WTC11 (cell line): ENCODE measurements around the gene QDPR. TPM values are rescaled to one million over a fixed set of nuclear protein-coding genes. Genes with fewer than 3 reads are reported as not detected.

ENCODE experiments used
- ATAC-seq: fragments of 200-7000 bp; cut with Tn5 transposase; 2 replicates; pipeline ENCODE4 v1.10.0; 2021; ENCODE audit warnings: mild to moderate bottlenecking, moderate library complexity
- CTCF ChIA-PET: fragments of 300-600 bp; sonication (Branson Sonifier 250); formaldehyde crosslinking; loops from one replicate; lab custom pipeline; 2021; ENCODE audit warnings: antibody characterized with exemption; lab: Charles Lee
- POLR2A ChIA-PET: fragments of 350-600 bp; sonication (Branson Sonifier 250); formaldehyde crosslinking; loops from one replicate; lab custom pipeline; 2021; ENCODE audit warnings: antibody characterized with exemption; lab: Charles Lee
- DNase-seq: peaks from one replicate; pipeline ENCODE4 v3.0.0; 2021; ENCODE audit warnings: low spot score
- H3K27ac Mint-ChIP-seq: 2 replicates; pipeline ENCODE4 v1.8.0; 2021; ENCODE audit warnings: mixed read lengths
- H3K27me3 Mint-ChIP-seq: 2 replicates; pipeline ENCODE4 v1.8.0; 2021; ENCODE audit warnings: low read depth, mild to moderate bottlenecking, moderate library complexity, mixed read lengths
- H3K36me3 Mint-ChIP-seq: 2 replicates; pipeline ENCODE4 v1.8.0; 2021; ENCODE audit warnings: mixed read lengths
- H3K4me1 Mint-ChIP-seq: 2 replicates; pipeline ENCODE4 v1.8.0; 2022; ENCODE audit warnings: mixed read lengths
- H3K4me3 Mint-ChIP-seq: 2 replicates; pipeline ENCODE4 v1.8.0; 2021; ENCODE audit warnings: mild to moderate bottlenecking, moderate library complexity, mixed read lengths
- H3K9me3 Mint-ChIP-seq: 2 replicates; pipeline ENCODE4 v1.8.0; 2021; ENCODE audit warnings: mixed read lengths
- CDX4 ChIP-seq: fragments of 250-450 bp; sonication (Bioruptor Pico); IDR thresholded peaks from 2 replicates; pipeline ENCODE4 v1.9.0; 2021; ENCODE audit warnings: moderate library complexity, mild to moderate bottlenecking, inconsistent platforms, borderline replicate concordance
- E2F1 ChIP-seq: sonication (generic); formaldehyde crosslinking; IDR thresholded peaks from 2 replicates; pipeline ENCODE4 v1.8.0; 2022; ENCODE audit warnings: mild to moderate bottlenecking, missing genetic modification reagents
- ESRRA ChIP-seq: sonication (generic); formaldehyde crosslinking; IDR thresholded peaks from 2 replicates; pipeline ENCODE4 v1.8.1; 2022; ENCODE audit warnings: mild to moderate bottlenecking, missing genetic modification reagents, borderline replicate concordance
- FOXJ3 ChIP-seq: sonication (generic); formaldehyde crosslinking; IDR thresholded peaks from 2 replicates; pipeline ENCODE4 v1.9.0; 2021; ENCODE audit warnings: missing genetic modification reagents, mild to moderate bottlenecking, borderline replicate concordance
- GABPB1 ChIP-seq: sonication (generic); formaldehyde crosslinking; IDR thresholded peaks from 2 replicates; pipeline ENCODE4 v1.8.1; 2023; ENCODE audit warnings: mild to moderate bottlenecking, missing genetic modification reagents
- GRHL2 ChIP-seq: fragments of 250-450 bp; sonication (Bioruptor Pico); IDR thresholded peaks from 2 replicates; pipeline ENCODE4 v1.8.0; 2022; ENCODE audit warnings: mild to moderate bottlenecking, moderate library complexity; ENCODE audit not compliant: insufficient replicate concordance, severe bottlenecking
- IRF2 ChIP-seq: sonication (generic); formaldehyde crosslinking; IDR thresholded peaks from 2 replicates; pipeline ENCODE4 v1.8.0; 2022; ENCODE audit warnings: low read depth, missing genetic modification reagents, borderline replicate concordance
- MAX ChIP-seq: sonication (generic); formaldehyde crosslinking; IDR thresholded peaks from 2 replicates; pipeline ENCODE4 v1.8.0; 2022; ENCODE audit warnings: mild to moderate bottlenecking, missing genetic modification reagents
- NFATC4 ChIP-seq: fragments of 250-450 bp; sonication (Bioruptor Pico); IDR thresholded peaks from 2 replicates; pipeline ENCODE4 v1.9.0; 2021; ENCODE audit warnings: mild to moderate bottlenecking
- NFYB ChIP-seq: sonication (generic); formaldehyde crosslinking; conservative IDR thresholded peaks from 2 replicates; pipeline ENCODE4 v1.8.0; 2022; ENCODE audit warnings: low read depth, missing genetic modification reagents
- NR1H2 ChIP-seq: sonication (generic); formaldehyde crosslinking; IDR thresholded peaks from 2 replicates; pipeline ENCODE4 v1.9.0; 2021; ENCODE audit warnings: mild to moderate bottlenecking, moderate library complexity, missing genetic modification reagents
- NR3C1 ChIP-seq: sonication (generic); formaldehyde crosslinking; conservative IDR thresholded peaks from 2 replicates; pipeline ENCODE4 v1.8.1; 2023; ENCODE audit warnings: low read depth, mild to moderate bottlenecking, missing genetic modification reagents
- PRRX2 ChIP-seq: fragments of 250-450 bp; sonication (Bioruptor Pico); IDR thresholded peaks from 2 replicates; pipeline ENCODE4 v1.8.0; 2021; ENCODE audit warnings: mild to moderate bottlenecking
- RORB ChIP-seq: fragments of 250-450 bp; sonication (Bioruptor Pico); IDR thresholded peaks from 2 replicates; pipeline ENCODE4 v1.9.0; 2021; ENCODE audit warnings: mild to moderate bottlenecking
- STAT6 ChIP-seq: sonication (generic); formaldehyde crosslinking; conservative IDR thresholded peaks from 2 replicates; pipeline ENCODE4 v1.8.1; 2023; ENCODE audit warnings: mild to moderate bottlenecking, low read depth, missing genetic modification reagents, moderate library complexity
- TCF7 ChIP-seq: sonication (generic); formaldehyde crosslinking; IDR thresholded peaks from 2 replicates; pipeline ENCODE4 v1.8.0; 2022; ENCODE audit warnings: mild to moderate bottlenecking, low read depth, missing genetic modification reagents, moderate library complexity
- ZNF416 ChIP-seq: fragments of 250-450 bp; sonication (Bioruptor Pico); IDR thresholded peaks from 2 replicates; pipeline ENCODE4 v1.9.0; 2021; ENCODE audit warnings: mild to moderate bottlenecking, inconsistent platforms
- ZNF671 ChIP-seq: fragments of 250-450 bp; sonication (Bioruptor Pico); IDR thresholded peaks from 2 replicates; pipeline ENCODE4 v1.8.0; 2021; ENCODE audit warnings: mild to moderate bottlenecking
- ZSCAN18 ChIP-seq: fragments of 250-450 bp; sonication (Bioruptor Pico); IDR thresholded peaks from 2 replicates; pipeline ENCODE4 v2.1.2; 2022; ENCODE audit warnings: mild to moderate bottlenecking, moderate library complexity
- total RNA-seq: library from RNA; stranded (reverse); gene quantifications from 3 replicates; pipeline ENCODE4 v1.2.3, GENCODE V29; 2021
- TF ChIP-seq, protein P1 (sequence below): sonication (generic); formaldehyde crosslinking; IDR thresholded peaks from 2 replicates; pipeline ENCODE4 v1.8.1; 2022; ENCODE audit warnings: mild to moderate bottlenecking, moderate library complexity, missing genetic modification reagents
- TF ChIP-seq, protein P2 (sequence below): fragments of 250-450 bp; sonication (Bioruptor Pico); IDR thresholded peaks from 2 replicates; pipeline ENCODE4 v1.9.0; 2021; ENCODE audit warnings: mild to moderate bottlenecking
- TF ChIP-seq, protein P3 (sequence below): sonication (generic); formaldehyde crosslinking; IDR thresholded peaks from 2 replicates; pipeline ENCODE4 v1.8.1; 2022; ENCODE audit warnings: low read depth, missing genetic modification reagents, borderline replicate concordance

The QDPR gene
- total RNA-seq, 1 experiment from 2014 or later, result 33.6 TPM

- TF ChIP-seq RORB (CRISPR knock-in tag), result no peak
- TF ChIP-seq, protein P1, sequence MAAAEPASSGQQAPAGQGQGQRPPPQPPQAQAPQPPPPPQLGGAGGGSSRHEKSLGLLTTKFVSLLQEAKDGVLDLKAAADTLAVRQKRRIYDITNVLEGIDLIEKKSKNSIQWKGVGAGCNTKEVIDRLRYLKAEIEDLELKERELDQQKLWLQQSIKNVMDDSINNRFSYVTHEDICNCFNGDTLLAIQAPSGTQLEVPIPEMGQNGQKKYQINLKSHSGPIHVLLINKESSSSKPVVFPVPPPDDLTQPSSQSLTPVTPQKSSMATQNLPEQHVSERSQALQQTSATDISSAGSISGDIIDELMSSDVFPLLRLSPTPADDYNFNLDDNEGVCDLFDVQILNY (CRISPR knock-in tag), result no peak
- TF ChIP-seq NFATC4, result no peak
Measured at GRCh38 chr4:17516980-17517379, 5.1 kb upstream of the QDPR start (continued).

GRCh38 chr4:17515445-17516407 is 3.8 kb upstream of the QDPR start:
- TF ChIP-seq NR1H2 (CRISPR knock-in tag) (no peak), NR3C1 (CRISPR knock-in tag) (no peak), ZSCAN18 (CRISPR knock-in tag) (no peak), ZNF416 (CRISPR knock-in tag) (no peak), TCF7 (CRISPR knock-in tag) (no peak)
- H3K36me3 Mint-ChIP-seq, result no peaks in the 10 kb centered on the region
- H3K9me3 Mint-ChIP-seq, result no peaks in the 10 kb centered on the region
- no peak for DNase-seq
- POLR2A ChIA-PET, result no interaction called here
- H3K27ac Mint-ChIP-seq, result no peak overlapping the region
- peaks cover 3% of the 10 kb centered on the region; the same call in 1 of the 2 replicates for H3K27me3 Mint-ChIP-seq
- H3K4me3 Mint-ChIP-seq, result no peak overlapping the region
- CTCF ChIA-PET, result interaction anchor here (0.5 kb wide), 1 partner anchor 289 kb away, joined by 3 read pairs; no protein-coding TSS in a partner anchor
- H3K4me1 Mint-ChIP-seq, result peaks cover 58% of the 10 kb centered on the region
- ATAC-seq, result no peak

DNA sequence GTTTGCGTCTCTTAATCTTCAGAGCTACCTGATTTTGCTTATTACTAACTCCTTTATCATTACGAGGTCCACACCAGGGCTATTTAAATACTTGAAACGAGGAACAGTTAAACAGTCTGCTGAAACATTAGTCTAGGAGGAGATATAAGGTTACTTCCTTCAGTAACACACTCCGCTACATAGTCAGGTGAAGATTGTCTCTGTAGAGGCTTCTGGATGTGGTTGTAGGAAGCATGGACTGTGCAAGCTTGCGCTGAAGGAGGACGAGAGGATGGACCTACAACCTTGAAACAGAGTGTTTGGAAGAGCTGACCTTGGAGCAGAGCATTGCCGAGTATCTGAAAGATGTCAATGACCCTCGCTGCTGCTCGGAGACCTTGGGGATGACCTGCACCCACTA is 3.0 kb upstream of the QDPR start, which contains the start of gene CLRN2:
Gene CLRN2 (plus strand): TSS at position 301 of the 400 bp plus-strand sequence. CDS start 102 bp downstream, outside the sequence.
- H3K4me3 Mint-ChIP-seq, result no peak within 1 kb of the TSS
- H3K27me3 Mint-ChIP-seq, result peaks cover 3% of the 10 kb centered on the region; the same call in 1 of the 2 replicates
- no peak for ATAC-seq
- ChIA-PET POLR2A (no interaction called here), CTCF (interaction anchor here (0.5 kb wide), 1 partner anchor 290 kb away, joined by 3 read pairs; no protein-coding TSS in a partner anchor)
- H3K27ac Mint-ChIP-seq, result no peak within 1 kb of the TSS
- no peaks in the 10 kb centered on the region for H3K9me3 Mint-ChIP-seq
- peaks cover 60% of the 10 kb centered on the region for H3K4me1 Mint-ChIP-seq
- no peaks in the 10 kb centered on the region for H3K36me3 Mint-ChIP-seq
- no peak for DNase-seq
- TF ChIP-seq, protein P2, sequence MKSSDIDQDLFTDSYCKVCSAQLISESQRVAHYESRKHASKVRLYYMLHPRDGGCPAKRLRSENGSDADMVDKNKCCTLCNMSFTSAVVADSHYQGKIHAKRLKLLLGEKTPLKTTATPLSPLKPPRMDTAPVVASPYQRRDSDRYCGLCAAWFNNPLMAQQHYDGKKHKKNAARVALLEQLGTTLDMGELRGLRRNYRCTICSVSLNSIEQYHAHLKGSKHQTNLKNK (CRISPR knock-in tag), result no peak
- TF ChIP-seq STAT6, result no peak
- no peak for TF ChIP-seq GABPB1 (CRISPR knock-in tag)
- no peak for TF ChIP-seq GRHL2 (CRISPR knock-in tag)
- TF ChIP-seq MAX (CRISPR knock-in tag), result no peak
- TF ChIP-seq PRRX2, result no peak
- no peak for TF ChIP-seq E2F1
- TF ChIP-seq ESRRA (CRISPR knock-in tag), result no peak
- TF ChIP-seq IRF2, result no peak
- TF ChIP-seq FOXJ3, result no peak
- no peak for TF ChIP-seq NR3C1 (CRISPR knock-in tag)
- no peak for TF ChIP-seq NFYB (CRISPR knock-in tag)
- no peak for TF ChIP-seq CDX4 (CRISPR knock-in tag)
- TF ChIP-seq, protein P3, sequence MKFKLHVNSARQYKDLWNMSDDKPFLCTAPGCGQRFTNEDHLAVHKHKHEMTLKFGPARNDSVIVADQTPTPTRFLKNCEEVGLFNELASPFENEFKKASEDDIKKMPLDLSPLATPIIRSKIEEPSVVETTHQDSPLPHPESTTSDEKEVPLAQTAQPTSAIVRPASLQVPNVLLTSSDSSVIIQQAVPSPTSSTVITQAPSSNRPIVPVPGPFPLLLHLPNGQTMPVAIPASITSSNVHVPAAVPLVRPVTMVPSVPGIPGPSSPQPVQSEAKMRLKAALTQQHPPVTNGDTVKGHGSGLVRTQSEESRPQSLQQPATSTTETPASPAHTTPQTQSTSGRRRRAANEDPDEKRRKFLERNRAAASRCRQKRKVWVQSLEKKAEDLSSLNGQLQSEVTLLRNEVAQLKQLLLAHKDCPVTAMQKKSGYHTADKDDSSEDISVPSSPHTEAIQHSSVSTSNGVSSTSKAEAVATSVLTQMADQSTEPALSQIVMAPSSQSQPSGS (CRISPR knock-in tag), result no peak
- no peak for TF ChIP-seq ZNF671
